Body of pancreas (tissue), 4 donors: ENCODE data around the gene KLHL24.

Source experiments
- CTCF ChIP-seq, 7 experiments: fragments of 450-650 bp in 4 of 7; fragments of 200-600 bp in 3 of 7; sonication (generic) in 3 of 7; IDR thresholded peaks; one replicate each; pipeline ENCODE4 v1.5.1; 2016 to 2019; ENCODE audit warnings: antibody characterized with exemption in 7 of 7
- POLR2A ChIP-seq, 3 donors: fragments of 450-650 bp; IDR thresholded peaks; one replicate each; pipeline ENCODE4 v1.6.1; 2016; ENCODE audit warnings: antibody characterized with exemption in 3 of 3, mild to moderate bottlenecking in 2 of 3

DNA sequence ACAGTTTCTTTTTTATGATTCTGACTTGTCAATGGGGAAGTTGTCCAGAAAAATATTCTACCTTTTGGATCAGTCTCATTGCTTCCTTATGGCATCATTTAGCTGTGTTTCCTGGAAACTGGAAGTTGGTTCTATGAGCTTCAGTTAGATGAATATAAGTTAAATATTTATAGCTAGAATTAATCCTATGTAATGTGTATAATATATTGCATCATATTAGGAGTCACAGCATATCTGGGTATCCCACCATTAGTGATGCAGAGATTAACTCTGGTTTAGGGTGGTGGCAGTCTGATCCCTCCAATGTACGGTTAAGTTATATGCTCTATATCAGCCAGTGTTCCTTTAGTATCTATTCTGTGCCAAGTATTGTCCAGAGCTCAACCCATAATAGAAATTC is 19.3 kb downstream of the KLHL24 start:
- TF ChIP-seq CTCF (IDR thresholded peaks at IDR 0.05), result no peak
- TF ChIP-seq POLR2A (IDR thresholded peaks at IDR 0.05), result no peak
